Measurements from ENCODE around the gene CPA3. TPM values are rescaled to one million over a fixed set of nuclear protein-coding genes. Genes with fewer than 3 reads are reported as not detected.

CPA3 gene
- total RNA-seq, 4 donors from 2014 or later, result 1.8 to 4.4 (median 2.4) TPM

GRCh38 chr3:148829926-148830325, 35.2 kb upstream of the CPA3 start:
- no peaks in the 10 kb centered on the region for H3K36me3 ChIP-seq
- no peaks in the 10 kb centered on the region for H3K9me3 ChIP-seq
- WGBS, result 90% methylated on average over 3 of the region's 3 CpGs
- DNase-seq (ENCODE audit: low spot score in 2 of 2), result no peak
- H3K4me1 ChIP-seq, result no peaks in the 10 kb centered on the region
- no peak for TF ChIP-seq POLR2A (IDR thresholded peaks at IDR 0.05)
- no peak for TF ChIP-seq EP300 (IDR thresholded peaks at IDR 0.05)
- no peak for TF ChIP-seq CTCF (IDR thresholded peaks at IDR 0.05)
- no peak for TF ChIP-seq POLR2AphosphoS5 (IDR thresholded peaks at IDR 0.05)
- no peak overlapping the region for H3K27ac ChIP-seq
- H3K4me3 ChIP-seq, result no peak overlapping the region
- H3K27me3 ChIP-seq, result no peaks in the 10 kb centered on the region

GRCh38 chr3:148833223-148833622, 31.9 kb upstream of the CPA3 start:
- no peak overlapping the region for H3K27ac ChIP-seq
- no peak overlapping the region for H3K4me3 ChIP-seq
- H3K27me3 ChIP-seq, result no peaks in the 10 kb centered on the region
- H3K36me3 ChIP-seq, result no peaks in the 10 kb centered on the region
- H3K9me3 ChIP-seq, result no peaks in the 10 kb centered on the region
- 94% methylated on average over 3 of the region's 3 CpGs for WGBS
- no peak for TF ChIP-seq EP300 (IDR thresholded peaks at IDR 0.05)
- no peak for TF ChIP-seq POLR2A (IDR thresholded peaks at IDR 0.05)
- no peak for TF ChIP-seq POLR2AphosphoS5 (IDR thresholded peaks at IDR 0.05)
- TF ChIP-seq CTCF (IDR thresholded peaks at IDR 0.05), result no peak
- no peak for DNase-seq (ENCODE audit: low spot score in 2 of 2)
- H3K4me1 ChIP-seq, result no peaks in the 10 kb centered on the region

- no peaks in the 10 kb centered on the region for H3K27me3 ChIP-seq
- no peak for DNase-seq (ENCODE audit: low spot score in 2 of 2)
- no peak overlapping the region for H3K4me3 ChIP-seq
- no peak overlapping the region for H3K27ac ChIP-seq
- no peaks in the 10 kb centered on the region for H3K36me3 ChIP-seq
- TF ChIP-seq CTCF (IDR thresholded peaks at IDR 0.05) (no peak), EP300 (IDR thresholded peaks at IDR 0.05) (no peak), POLR2A (IDR thresholded peaks at IDR 0.05) (no peak), POLR2AphosphoS5 (IDR thresholded peaks at IDR 0.05) (no peak)
- no peaks in the 10 kb centered on the region for H3K4me1 ChIP-seq
- no peaks in the 10 kb centered on the region for H3K9me3 ChIP-seq
Measured at GRCh38 chr3:148839805-148840204, 25.3 kb upstream of the CPA3 start.

- TF ChIP-seq EP300 (IDR thresholded peaks at IDR 0.05) (no peak), CTCF (IDR thresholded peaks at IDR 0.05) (no peak), POLR2A (IDR thresholded peaks at IDR 0.05) (no peak), POLR2AphosphoS5 (IDR thresholded peaks at IDR 0.05) (no peak)
- no peak for DNase-seq (ENCODE audit: low spot score in 2 of 2)
- Histone ChIP-seq H3K4me3 (no peak overlapping the region), H3K27me3 (no peaks in the 10 kb centered on the region), H3K9me3 (no peaks in the 10 kb centered on the region), H3K27ac (no peak overlapping the region), H3K4me1 (no peaks in the 10 kb centered on the region), H3K36me3 (no peaks in the 10 kb centered on the region)
- 81% methylated on average over 4 of the region's 4 CpGs for WGBS
Measured at GRCh38 chr3:148840451-148840850, 24.6 kb upstream of the CPA3 start.

- Histone ChIP-seq H3K36me3 (no peaks in the 10 kb centered on the region), H3K9me3 (no peaks in the 10 kb centered on the region), H3K4me1 (no peaks in the 10 kb centered on the region), H3K27me3 (no peaks in the 10 kb centered on the region), H3K27ac (no peak overlapping the region), H3K4me3 (no peak overlapping the region)
- no peak for TF ChIP-seq EP300 (IDR thresholded peaks at IDR 0.05)
- DNase-seq (ENCODE audit: low spot score in 2 of 2), result no peak
- 49% methylated on average over 2 of the region's 2 CpGs for WGBS
Measured at GRCh38 chr3:148845756-148846395, 19.2 kb upstream of the CPA3 start.

- Histone ChIP-seq H3K36me3 (no peaks in the 10 kb centered on the region), H3K27ac (no peak overlapping the region), H3K4me3 (no peak overlapping the region), H3K4me1 (no peaks in the 10 kb centered on the region), H3K27me3 (no peaks in the 10 kb centered on the region), H3K9me3 (no peaks in the 10 kb centered on the region)
- TF ChIP-seq CTCF (IDR thresholded peaks at IDR 0.05) (no peak), EP300 (IDR thresholded peaks at IDR 0.05) (no peak), POLR2A (IDR thresholded peaks at IDR 0.05) (no peak), POLR2AphosphoS5 (IDR thresholded peaks at IDR 0.05) (no peak)
- no peak for DNase-seq (ENCODE audit: low spot score in 2 of 2)
- 52% methylated on average over 1 of the region's 1 CpG for WGBS
Measured at GRCh38 chr3:148847351-148847750, 17.7 kb upstream of the CPA3 start.
